GM19467 (cell line): Measurements from ENCODE around the gene ABCC1.

Experiments
- ATAC-seq: cut with Tn5 transposase; IDR thresholded peaks from one replicate; pipeline ENCODE4 v1.9.1; 2021; ENCODE audit warnings: mild to moderate bottlenecking, moderate library complexity; ENCODE audit not compliant: unreplicated experiment

ABCC1 gene

DNA sequence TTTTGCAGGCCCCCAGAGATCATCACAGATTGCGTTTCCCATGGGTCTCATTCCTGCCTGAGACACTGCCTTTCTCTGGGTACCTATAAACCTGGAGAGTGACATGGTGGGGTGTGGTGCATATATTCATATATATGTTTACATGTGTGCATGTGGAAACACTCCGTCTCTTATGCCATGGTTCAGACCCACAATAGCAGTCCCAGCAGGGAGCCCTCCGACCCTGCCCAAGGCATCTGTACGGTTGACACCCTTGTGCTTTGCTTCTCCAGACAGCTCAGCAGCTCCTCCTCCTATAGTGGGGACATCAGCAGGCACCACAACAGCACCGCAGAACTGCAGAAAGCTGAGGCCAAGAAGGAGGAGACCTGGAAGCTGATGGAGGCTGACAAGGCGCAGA lies 157.1 kb downstream of the ABCC1 start:
- ATAC-seq: no peak

DNA sequence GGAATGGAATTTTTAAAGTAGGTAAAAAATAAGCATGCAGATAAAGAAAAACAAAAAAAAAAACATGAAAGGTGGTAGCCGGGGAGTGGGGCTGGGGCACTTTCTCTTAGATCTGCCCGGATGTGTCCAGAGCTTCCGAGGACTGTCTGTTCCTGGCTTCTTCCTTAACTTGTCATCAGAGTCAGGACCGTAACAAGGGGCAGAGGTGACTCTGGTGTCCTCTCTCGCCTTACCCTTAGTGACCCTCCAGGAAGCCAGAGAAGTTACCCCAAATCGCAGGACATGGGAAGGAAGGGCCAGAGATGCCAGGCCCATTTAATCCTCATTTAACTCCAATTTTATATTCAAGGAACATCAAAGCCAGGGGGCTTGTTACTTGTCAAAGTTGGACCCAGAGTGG lies 158.4 kb downstream of the ABCC1 start:
- no peak for ATAC-seq

- ATAC-seq: no peak
These were observed 159.3 kb downstream of the ABCC1 start for GRCh38 chr16:16108759-16109158.

GRCh38 chr16:16109453-16110110 lies 160.2 kb downstream of the ABCC1 start:
- ATAC-seq: no peak

- ATAC-seq: no peak
These were observed 160.7 kb downstream of the ABCC1 start for GRCh38 chr16:16110111-16110490.

GRCh38 chr16:16111639-16112038 lies 162.2 kb downstream of the ABCC1 start:
- no peak for ATAC-seq

DNA sequence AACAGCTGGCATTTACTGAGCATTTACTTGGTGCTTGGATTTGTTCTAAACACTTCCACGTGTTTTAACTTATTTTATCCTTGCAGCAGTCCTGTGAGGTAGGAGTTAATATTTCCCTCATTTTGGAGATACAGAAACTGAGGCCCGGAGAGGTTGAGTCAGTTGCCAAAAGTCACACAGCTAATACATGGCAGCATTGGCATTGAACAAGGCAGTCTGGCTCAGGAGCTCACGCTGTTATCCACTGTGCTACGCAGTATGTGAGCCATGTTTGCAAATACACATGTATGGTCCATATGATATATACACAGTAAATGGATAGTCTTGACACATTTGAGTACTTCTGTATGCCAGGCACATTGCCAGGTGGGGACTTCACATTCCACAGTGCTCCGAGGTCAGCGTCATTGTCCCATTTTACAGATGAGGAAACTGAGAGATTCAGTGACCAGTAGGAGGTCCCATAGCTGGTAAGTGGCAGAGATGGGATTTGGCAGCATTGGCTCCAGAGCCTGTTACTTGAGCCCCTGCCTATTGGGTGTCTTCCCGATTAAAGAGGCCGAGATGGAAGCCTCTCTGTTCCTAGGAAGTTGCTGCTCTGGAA lies 163.1 kb downstream of the ABCC1 start:
- no peak for ATAC-seq

DNA sequence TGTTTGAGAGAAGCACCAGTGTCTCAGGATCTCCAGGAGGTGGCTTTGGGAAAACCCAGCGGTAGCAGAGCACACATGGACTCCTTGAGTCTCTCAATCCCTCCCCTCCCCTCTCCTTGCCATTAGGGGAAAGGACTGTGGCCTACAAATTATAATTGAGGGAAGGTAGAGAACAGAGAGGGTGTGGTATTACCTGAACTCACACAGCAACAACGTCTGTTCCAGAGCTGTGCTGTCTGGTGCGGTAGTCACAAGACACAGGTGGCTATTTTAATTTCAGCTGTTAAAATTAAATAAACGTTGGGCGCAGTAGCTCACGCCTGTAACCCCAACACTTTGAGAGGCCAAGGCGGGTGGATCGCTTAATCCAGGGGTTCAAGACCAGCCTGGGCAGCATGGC lies 163.7 kb downstream of the ABCC1 start:
- no peak for ATAC-seq

DNA sequence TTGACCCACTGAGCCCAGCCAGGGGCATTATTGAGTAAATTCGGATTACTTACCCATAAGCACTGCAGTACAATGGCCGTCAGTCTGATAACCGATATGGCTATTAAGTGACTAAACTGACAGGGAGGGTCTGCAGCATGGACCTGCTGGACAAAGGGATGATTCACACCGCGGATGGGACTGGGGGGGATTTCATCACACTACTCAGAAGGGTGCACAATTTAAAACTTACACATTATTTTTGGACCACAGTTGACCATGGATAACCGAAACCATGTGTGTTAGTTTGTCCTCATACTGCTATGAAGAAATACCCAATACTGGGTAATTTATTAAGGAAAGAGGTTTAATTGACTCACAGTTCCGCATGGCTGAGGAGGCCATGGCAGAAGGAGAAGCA lies 167.4 kb downstream of the ABCC1 start:
- ATAC-seq: no peak

- ATAC-seq: no peak
These were observed 168.9 kb downstream of the ABCC1 start for GRCh38 chr16:16118337-16118736.

GRCh38 chr16:16120044-16120381 lies 170.6 kb downstream of the ABCC1 start:
- ATAC-seq: no peak

GRCh38 chr16:16120382-16121184 lies 171.2 kb downstream of the ABCC1 start:
- no peak for ATAC-seq

DNA sequence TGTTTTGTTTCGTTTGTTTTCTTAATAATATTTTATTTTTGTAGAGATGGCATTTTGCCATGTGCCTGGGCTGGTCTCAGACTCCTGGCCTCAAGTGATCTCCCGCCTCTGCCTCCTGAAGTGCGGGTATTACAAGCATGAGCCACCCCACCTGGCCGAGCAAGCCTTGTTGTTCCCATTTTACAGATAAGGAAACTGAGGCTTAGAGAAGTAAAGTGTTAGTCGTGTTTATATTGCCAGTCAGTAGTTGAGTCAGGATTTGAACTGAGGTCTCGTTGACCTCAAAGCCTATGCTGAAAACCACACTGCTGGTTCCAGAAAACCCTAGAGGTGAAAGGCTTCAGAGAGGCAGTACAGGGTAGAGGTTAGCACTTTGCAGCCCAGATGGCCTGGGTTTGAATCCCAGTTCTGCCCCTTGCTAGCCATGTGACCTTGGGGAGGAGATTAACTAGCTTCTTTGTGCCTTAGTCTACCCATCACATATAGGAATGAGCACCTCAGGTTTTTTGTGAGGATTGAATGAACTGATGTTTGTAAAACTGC lies 171.8 kb downstream of the ABCC1 start:
- no peak for ATAC-seq

- ATAC-seq: no peak
These were observed 172.8 kb downstream of the ABCC1 start for GRCh38 chr16:16122264-16122663.

DNA sequence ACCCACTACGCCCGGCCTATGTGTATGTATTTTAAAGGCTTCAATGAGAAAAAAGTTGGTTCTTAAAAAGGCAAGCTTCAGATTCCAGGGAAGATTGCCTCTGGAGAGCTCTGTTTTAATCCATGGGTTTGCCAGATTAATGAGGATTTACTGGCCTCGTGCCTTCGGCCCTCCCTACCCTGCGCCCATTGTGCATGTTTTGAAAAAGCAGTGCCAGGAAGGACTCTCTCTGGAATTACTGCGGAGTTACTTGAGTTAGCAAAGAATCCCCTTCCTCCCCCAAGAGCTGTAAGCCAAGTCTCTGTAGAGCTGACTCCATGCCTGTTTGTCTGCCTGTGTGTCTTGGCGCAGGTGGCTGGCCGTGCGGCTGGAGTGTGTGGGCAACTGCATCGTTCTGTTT lies 175.0 kb downstream of the ABCC1 start:
- ATAC-seq: no peak

- no peak for ATAC-seq
These were observed 175.6 kb downstream of the ABCC1 start for GRCh38 chr16:16124974-16125373.

DNA sequence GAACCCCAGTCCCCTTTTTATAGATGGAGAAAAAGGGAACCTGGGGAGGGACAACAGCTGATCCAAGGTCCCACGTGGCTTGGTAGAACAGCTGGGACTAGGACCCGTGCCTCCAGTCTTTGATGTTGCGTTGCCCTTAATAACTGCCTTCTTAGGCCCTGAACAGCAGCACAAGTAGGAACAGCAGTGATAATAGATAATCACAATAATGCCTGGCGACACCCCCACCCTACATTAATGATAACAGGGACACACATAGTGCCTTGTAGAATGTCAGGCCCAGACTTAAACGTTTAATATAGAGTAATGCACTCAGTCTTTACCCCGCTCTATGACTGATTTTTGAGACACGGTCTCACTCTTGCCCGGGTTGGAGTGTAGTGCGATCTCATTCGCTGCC lies 177.5 kb downstream of the ABCC1 start:
- ATAC-seq: no peak

DNA sequence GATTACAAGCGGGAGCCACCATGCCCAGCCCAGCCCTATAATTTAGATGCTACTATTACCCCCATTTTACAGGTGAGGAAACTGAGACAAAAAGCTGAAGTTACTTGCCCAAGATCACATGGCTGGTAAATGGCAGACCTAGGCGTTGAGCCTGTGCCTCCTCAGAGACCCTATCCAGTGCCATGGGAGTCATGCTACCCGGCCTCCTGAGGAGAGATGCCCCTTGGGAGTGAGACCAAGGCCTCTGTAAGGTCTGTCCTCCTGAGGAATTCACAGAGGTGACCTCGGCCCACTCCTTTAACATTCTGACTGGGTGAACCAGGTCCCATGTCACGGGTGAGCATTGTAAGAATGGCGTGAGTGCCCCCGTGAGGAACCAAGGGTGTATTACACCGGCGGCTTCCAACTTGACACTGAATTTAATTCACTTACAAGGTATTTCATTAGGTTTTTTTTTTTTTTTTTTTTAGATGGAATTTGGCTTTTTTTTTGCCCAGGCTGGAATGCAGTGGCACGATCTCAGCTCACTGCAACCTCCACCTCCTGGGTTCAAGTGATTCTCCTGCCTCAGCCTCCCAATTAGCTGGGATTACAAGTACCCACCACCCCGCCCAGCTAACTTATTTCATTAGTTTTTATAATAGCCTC lies 178.2 kb downstream of the ABCC1 start:
- no peak for ATAC-seq

GRCh38 chr16:16131204-16131603 lies 181.8 kb downstream of the ABCC1 start:
- ATAC-seq: no peak

- ATAC-seq: no peak
These were observed 182.2 kb downstream of the ABCC1 start for GRCh38 chr16:16131659-16132058.

DNA sequence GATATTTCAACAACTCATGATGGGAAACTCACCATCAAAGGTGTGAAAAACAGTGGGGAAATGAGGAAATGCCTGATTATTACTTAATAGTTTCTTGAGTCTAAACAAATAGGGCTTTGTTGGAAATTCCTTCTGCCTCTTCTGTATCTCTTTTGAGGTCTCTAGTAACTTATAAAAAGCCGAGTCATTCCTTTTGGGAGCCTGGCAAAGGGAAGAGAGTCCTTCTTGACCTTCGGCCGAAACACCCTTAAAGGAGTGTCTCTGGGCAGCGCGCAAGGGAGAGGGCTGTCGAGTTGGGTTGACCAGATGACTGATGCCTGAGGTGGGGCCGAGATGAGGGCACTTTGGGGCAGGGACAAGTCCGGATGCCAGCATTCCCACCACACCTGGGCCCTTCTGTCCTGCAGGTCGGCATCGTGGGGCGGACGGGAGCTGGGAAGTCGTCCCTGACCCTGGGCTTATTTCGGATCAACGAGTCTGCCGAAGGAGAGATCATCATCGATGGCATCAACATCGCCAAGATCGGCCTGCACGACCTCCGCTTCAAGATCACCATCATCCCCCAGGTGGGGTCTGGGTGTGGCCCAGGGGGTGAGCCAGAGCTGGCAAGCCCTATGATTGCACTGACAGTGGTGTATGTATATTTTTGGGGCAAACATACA lies 184.7 kb downstream of the ABCC1 start:
- ATAC-seq: no peak
